Left cardiac atrium (tissue), 4 donors: ENCODE results near the gene MDC1. TPM values are rescaled to one million over a fixed set of nuclear protein-coding genes. Genes with fewer than 3 reads are reported as not detected.

Experiments used
- ATAC-seq, 2 donors: fragments of 200-7000 bp; cut with Tn5 transposase; one replicate each; pipeline ENCODE4 v1.9.1; 2020; ENCODE audit warnings: mild to moderate bottlenecking in 2 of 2, moderate library complexity in 2 of 2
- DNase-seq: peaks from one replicate; pipeline ENCODE4 v3.0.0-alpha.2; 2020
- intact Hi-C, 2 donors: fragments of 100-400 bp; cut with DNase I; formaldehyde crosslinking; loops; one replicate each; pipeline versions ENCODE4 v1.14.1 to v1.15.1; 2022 to 2023
- total RNA-seq, 2 donors: library from RNA; stranded (reverse); fragmentation: NEBNext Ultra II Directional; extraction: Animal tissue kit (Norgen Biotek cat#: 25700); gene quantifications; one replicate each; pipeline ENCODE4 v1.2.1, GENCODE V29; 2021
- donor health status: DM: no; HTN: yes; CAD: no.
- donor health status: DM: no; HTN: yes; CAD: no; lungs with severe emphysema.
- donor health status: DM: yes; HTN: yes; CAD: no.
- donor health status: Dilated cardiomyopathy.

The MDC1 gene
- total RNA-seq, 2 donors from 2014 or later, result 19.1 to 25.6 TPM

DNA sequence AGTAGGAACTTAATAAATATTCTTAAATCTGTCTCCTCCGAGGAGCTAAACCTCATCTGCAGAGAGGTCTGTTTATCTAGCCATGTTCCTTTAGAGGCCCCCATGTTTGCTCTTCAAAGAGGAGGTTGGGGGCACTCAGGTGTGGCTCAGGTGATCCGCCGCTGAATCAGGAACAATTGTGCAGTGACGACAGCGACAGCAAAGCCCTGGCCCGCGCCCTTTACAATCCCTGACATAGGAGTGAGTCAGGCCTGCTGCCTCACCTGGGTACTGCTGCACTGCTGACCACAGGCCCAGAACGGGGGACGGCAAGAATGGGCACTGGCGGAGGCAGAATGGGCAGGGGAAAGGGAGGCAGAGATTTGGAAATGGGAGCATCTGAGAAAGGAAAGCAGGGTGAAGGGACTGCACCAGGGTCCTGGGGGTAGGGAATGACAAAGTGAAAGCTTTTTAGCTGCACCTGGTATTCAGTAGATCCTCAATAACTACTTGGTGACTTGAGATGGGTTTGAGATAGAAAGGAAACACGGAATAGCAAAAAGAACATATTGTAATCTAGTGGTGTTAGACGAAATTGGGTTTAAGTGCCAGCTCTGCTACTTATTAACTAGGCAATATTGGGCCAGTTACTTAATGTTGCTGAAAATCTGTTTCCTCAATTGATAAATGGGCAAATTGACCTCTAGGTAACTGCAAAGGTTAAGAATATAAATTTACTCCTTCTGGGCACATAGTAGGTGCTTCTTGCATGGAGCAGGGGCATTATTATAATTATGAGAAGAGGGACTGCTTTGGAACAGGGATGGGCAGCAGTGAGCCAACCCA is 32.7 kb upstream of the MDC1 start:
- intact Hi-C loops, result loop anchor here in 1 of 2 donors (10.0 kb wide), 1 partner anchor 75 kb away; no protein-coding TSS in a partner anchor
- no peak for ATAC-seq
- no peak for DNase-seq

DNA sequence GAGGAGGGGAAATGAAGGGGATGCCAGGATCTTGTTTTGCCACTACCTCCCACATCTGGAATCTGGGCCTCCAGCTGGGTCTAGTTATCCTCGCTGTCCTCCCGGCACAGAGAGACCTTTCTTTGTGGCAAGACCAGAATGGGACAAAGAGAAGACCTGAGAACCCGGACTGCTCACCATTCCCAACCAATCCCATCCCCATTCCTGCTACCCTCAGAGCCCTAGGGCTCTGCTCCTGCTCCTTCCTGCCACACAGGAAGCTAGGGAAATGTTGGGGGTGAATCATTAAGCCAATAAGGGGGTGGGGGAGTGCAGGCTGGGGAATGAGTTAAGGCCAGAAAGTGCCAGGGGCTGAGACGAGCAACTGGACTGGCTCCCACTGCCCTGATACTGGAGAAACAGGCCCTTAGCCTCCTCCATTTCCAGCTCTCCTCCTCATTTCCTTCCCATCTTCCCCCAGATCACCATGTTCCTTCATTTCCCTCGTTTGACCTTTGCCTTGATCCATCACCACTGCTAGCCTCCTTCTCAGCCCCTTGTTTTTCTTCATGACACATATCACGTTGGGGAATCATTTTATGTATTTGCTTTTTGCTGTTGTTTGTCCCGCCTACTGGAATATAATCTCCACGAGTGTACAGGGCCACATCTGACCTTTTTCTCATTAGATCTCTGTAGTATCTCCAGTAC is 31.9 kb upstream of the MDC1 start:
- intact Hi-C loops, result loop anchor here in 1 of 2 donors (10.0 kb wide), 1 partner anchor 76 kb away; no protein-coding TSS in a partner anchor
- ATAC-seq, result no peak
- DNase-seq, result no peak

DNA sequence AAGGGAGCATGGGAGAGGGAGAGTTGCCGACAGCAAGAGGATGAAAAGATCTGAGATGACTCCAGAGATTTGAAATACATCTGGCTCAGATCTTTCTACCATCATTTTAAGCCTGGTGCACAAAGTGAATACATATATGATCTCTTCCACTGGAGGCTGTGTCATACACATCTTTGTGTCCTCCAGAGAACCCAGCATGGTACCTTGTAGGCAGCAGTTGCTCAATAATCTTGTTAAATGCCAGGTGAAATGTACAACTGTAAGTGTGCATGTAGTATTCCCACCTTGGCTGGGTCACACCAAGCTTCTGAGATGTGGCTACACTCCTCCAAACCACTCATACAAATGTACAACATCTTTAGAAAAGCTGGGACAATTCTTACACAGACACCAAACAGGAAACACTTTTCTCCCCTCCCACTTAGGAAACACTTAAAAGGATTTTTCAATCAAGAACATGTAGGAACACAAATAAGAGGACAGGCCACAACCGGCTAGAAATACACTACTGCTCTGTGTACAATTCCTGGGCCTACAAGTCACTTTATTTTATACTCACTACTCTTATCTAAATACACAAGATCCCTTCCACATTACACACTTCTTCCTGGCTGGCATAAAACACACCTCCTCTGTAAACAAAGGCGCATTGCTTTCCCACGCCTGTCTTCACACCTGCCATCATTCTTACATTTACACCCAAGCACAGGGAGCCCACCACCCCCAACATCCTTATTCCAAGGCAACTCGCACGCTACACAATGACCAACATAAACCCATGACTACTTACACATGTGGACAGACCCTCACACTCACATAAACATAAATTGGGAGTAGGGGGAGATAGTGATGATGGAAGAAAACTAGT is 31.1 kb upstream of the MDC1 start:
- DNase-seq (no peak), ATAC-seq (no peak)
- intact Hi-C loops, result loop anchor here in 1 of 2 donors (10.0 kb wide), 1 partner anchor 77 kb away; no protein-coding TSS in a partner anchor

DNA sequence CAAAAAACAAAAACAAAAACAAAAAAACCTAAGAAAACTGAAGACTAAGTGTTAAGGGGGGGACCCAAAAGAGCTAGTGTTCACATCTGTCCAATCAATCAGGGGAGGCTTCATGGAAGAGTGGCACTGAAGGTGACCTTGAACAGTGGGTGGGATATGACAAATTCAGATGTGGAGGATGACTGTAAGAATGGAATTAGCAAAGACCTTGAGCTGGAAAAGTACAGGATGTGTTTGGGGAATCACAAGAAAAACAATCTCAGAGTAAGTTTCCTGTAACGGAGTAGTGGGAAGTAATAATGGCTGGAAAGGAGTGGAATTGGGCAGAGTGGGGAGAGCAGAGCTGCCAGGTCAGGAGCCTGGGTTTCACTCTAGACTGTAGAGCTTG is 30.2 kb upstream of the MDC1 start:
- DNase-seq (no peak), ATAC-seq (no peak)
- intact Hi-C loops, result loop anchor here in 1 of 2 donors (10.0 kb wide), 1 partner anchor 78 kb away; no protein-coding TSS in a partner anchor

DNA sequence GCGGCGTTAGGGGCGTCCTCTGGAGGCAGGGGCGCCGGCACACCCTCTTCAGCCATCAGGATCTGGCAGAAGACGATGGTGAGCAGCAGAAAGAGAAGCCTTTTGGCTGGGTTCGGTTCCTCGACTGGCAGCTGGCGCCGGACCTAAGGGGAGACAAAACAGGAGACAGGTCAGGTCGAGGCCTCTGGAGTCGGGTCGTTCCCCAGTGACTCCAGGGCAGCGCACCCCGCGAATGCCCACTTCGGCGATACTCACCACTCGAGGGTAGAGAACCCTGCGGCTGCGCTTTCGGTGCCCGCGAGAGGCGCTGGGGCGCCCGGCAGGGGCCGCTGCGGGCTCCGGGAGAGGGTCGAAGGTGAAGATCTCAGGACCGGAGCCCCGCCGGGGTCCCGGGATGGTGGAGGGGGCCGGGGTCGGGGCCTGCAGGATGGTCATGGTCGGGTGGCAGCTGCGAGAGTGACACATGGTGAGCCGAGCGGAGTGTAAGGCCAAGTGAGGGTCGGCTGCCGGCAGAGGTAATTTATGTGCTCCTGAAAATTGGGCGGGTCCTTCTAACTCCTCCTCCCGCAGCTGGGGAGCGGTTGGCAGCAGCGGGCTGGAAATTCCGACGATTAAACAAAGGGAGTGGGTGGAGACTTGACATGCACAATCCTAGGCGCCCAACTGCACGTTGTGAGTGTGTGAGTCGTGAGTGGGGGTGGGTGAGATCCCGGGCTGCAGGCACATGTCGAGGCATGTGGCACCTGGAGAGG is 27.1 kb upstream of the MDC1 start, which contains the start of gene IER3:
Gene IER3, minus strand, starts transcription at position 494 of the 752 bp plus-strand sequence. Its CDS starts 29 bp downstream, at position 465.
- ATAC-seq, result peak; percentile 54 to 62
- intact Hi-C loops, result loop anchor here (5.0 to 10.0 kb wide), 3 partner anchors 78 to 133 kb away; no protein-coding TSS in a partner anchor
- peak; percentile 89 for DNase-seq

DNA sequence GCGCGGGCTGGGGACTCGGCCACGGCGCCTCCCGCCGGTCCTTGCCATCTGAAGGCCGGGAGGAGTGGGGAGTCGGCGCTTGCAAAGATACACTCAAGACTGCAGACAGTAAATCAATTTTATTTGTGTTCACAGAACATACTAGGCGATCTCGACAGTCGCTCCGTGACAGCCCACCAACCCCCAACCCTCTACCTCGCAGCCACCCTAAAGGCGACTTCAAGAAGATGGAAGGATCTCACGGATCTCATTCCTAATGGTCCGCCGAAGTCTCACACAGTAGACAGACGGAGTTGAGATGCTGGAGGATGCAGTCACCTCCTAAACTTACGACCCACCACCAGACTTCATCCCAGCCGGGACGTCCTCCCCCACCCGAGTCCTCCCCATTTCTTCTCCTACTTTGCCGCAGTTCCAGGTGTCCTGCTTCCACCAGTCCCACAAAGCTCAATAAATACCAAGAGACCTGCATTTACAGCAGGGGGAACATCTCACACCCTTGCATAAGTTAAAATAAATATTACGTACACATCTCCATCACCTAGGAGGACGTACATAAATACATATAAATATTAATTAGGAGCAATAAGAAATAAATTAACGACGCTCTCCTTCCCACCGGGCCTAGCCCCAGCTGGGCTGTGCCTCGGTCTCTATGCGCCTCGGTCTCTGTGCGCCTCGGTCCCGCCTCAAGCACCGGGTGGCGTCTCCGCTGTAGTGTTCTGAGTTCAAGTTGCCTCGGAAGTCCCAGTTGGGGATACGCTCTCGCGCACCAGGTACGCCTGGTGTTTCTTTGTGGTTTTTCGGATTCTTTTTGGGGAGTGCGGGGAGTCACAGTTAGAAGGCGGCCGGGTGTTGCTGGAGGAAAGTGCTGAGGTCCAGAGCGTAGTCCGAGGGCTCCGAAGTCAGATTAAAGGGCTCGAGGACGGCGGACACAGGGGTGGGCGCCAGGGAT is 26.3 kb upstream of the MDC1 start:
- ATAC-seq (peak; percentile 0 to 20), DNase-seq (peak; percentile 57)
- intact Hi-C loops, result loop anchor here (2.0 to 10.0 kb wide), 4 partner anchors 37 to 134 kb away; no protein-coding TSS in a partner anchor

DNA sequence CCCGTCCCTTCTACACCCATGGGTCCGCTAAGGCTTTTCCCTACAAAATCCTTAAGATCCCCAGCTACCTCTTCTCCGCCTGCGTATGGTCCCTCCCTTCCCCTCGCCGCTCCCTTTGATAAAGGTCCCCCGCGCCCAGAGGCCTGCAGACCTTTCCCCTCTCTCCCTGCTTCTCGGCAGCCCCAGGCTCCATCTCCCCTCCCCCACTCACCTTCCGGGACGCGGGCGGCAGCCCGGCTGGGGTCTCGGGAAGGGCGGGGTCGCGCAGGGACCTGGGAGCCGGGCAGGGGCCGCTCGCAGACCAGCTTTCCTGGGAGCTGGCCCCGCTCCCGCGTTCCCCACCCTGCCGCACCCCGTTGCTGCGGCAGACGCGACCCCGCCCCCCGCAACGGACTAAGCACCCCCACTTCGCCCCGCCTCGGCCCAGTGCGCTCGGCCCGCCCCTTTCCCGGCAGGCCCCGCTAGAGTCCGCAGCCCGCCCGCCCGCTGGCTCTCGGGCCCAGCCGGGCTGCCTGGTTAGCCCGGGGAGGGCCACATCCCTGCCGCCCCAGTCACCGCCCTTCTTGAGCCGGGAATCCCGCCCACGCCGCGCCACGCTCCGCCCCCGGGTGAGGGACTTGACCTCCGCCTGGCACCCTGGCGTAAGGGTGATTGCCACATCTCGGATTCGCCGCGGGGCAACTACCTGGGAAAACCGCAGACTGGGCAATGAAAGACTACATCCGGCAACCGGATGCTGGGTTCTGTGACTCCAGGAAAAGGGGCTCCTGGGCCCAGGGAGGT is 25.4 kb upstream of the MDC1 start, which contains the start of gene FLOT1:
Gene FLOT1, minus strand, starts transcription at position 372 of the 783 bp plus-strand sequence. CDS start 498 bp downstream, outside the sequence.
- intact Hi-C loops, result loop anchor here (2.0 to 10.0 kb wide), 4 partner anchors 38 to 135 kb away; no protein-coding TSS in a partner anchor
- ATAC-seq, result peak; percentile 89

DNA sequence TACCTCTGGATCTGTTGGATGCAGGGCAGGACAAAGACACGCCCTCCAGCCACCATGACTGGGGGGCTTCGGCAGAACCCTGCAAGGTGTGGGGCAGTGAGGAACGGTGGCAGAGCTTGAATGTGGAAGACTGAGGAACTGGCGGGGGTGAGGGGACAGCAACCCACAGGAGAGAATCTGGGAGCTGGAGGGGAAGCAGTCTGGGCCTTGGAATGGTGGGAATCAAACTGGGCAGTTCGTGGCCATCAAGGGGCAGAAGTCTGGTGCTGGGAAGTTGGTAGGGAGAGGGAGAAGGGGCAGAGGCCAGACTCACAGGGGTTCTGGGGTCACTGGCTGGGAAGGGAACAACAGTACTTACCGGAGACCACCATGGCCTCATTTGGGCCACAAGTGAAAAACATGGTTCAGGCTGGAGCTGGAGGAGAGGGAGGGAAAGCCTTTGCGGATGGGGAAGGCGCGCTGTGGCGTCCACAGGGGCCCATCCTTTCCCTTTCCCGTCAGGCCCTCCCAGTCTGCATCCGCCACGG is 24.8 kb upstream of the MDC1 start:
- ATAC-seq (peak; percentile 24 to 42), DNase-seq (peak; percentile 82)
- intact Hi-C loops, result loop anchor here (2.0 to 10.0 kb wide), 4 partner anchors 39 to 135 kb away; no protein-coding TSS in a partner anchor

More for the DNA sequence above, 25.4 kb upstream of the MDC1 start, which contains the start of gene FLOT1:
- DNase-seq, result peak; percentile 98

DNA sequence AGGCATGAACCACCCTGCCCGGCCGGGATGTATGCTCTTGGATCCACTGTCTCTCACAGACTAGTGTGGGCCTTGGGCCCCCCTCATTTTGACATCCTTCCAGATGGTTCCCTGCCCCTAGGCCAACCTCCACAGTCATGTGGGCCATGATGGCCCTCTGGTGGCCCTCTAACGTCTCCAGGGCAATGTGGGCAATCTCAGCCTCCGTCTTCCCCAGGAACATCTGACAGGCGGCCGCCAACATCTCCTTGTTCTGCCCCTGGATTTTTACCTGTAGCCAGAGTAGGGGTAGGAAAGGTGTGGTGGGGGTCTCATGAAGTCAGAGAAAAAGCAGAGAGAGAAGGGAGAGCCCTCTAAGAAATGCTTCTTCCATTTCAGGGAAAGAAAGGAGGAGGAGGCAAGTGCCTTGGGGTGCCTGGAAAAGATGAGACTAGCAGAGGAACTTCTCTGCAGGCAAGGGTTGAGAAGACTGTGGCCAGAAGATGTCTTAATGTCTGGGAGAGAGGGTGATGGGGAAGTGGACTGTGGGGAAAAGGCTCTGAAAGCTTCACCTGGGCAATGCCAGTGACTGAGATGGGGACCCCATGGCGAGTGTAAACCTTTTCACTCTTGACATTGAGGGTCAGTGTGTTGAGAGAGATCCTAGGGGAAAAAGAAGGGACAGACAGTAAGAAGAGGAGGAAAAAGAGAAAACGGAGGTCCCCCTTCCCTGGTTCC is 24.1 kb upstream of the MDC1 start:
- ATAC-seq, result no peak
- intact Hi-C loops, result loop anchor here (5.0 to 10.0 kb wide), 3 partner anchors 81 to 136 kb away; no protein-coding TSS in a partner anchor
- no peak for DNase-seq

DNA sequence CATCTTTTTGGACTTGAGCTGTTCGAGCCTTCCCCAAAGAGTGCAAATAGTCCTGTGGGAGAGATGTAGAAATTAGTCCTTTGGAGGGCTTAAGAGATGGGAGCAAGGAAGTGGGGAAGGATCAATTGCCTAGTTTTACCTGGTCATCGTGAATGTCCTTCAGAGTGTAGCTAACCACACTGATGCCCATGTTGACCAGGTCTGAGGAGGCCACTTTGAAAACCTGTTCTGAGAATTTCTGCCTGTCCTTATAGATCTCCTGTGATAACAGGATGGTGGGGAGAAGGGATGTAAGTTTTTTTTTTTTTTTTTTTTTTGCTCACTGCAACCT is 23.4 kb upstream of the MDC1 start:
- no peak for DNase-seq

DNA sequence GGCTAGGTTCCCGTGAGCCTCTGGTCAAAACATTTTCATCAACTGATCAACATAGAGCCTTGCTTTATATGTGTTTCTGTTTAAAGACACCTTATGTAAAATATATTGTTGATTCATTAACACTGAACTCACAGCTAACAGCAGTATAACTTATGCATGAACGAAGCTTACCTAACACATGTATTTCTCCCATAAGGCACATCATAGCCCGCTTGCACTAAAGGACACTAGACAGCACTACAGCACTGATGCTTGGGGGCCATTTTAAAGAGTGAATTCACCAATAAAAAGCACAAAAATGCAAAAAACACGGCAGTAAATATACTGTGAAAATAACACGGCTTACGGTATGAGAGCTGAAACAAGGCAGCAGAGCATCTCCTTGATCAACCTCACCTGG is 21.5 kb upstream of the MDC1 start:
- intact Hi-C loops, result no loop called here
- ATAC-seq (no peak), DNase-seq (no peak)

More for the DNA sequence above, 23.4 kb upstream of the MDC1 start:
- intact Hi-C loops, result loop anchor here (5.0 to 10.0 kb wide), 3 partner anchors 82 to 137 kb away; no protein-coding TSS in a partner anchor
- no peak for ATAC-seq

DNA sequence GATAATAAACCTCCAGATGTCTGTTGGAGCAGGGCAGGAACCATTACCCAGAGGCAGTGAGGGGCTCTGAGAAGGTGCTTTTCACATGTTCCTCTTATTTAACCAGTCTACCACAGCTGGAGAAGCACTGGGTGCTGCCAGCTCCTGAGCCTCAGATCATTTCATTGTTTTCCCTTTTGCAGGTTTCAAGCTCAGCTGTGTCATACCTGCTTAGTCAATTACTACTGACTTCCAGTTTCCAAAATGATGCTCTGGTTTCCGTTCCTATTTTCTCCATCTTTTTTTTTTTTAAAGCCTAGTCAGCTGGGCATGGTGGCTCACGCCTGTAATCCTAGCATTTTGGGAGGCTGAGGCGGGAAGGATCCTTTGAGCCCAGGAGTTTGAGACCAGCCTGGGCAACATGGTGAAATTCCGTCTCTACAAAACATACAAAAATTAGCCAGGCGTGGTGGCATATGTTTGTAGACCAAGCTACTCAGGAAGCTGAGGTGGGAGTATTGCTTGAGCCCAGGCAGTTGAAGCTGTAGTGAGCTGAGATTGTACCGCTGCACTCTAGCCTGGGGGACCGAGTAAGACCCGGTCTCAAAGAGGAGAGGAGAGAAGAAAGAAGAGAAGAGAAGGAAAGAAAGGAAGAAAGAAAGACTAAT is 18.7 kb upstream of the MDC1 start:
- intact Hi-C loops, result no loop called here
- no peak for DNase-seq
- ATAC-seq, result no peak

DNA sequence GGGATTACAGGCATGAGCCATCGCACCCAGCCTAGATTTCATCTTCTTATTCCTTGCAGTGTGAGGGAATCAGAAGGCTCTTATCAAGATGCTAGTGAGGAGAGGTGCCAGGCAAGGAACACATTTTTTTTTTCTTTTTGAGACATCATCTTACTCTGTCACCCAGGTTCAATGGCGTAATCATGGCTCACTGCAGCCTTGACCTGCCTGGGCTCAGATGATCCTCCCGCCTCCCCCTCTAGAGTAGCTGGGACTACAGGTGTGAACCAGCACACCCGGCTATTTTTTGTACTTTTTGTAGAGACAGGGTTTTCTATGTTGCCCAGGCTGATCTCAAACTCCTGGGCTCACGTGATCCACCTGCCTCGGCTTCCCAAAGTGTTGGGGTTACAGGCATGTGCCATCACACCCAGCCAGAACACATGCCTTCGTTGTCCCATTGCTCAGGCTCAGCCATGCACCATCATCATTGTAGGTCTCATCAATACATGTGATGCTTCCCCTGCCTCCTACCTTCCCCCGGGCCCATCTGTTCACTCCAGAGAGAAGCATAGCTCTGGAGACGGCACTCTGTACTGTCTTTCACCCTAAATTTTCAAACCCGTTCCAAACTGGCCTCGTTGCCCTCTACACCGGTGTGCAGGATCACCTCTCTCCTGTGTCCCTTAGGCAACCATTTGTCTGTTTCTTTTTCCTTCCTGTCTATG is 15.3 kb upstream of the MDC1 start:
- ATAC-seq (no peak), DNase-seq (no peak)
- intact Hi-C loops, result no loop called here
